CD4-positive, alpha-beta T cell treated with Interferon alpha-2 for 1 hour (primary cell): ENCODE data around the gene LDLRAD4.
A peak's percentile ranks its signal among the peaks of the same experiment; 100 is the strongest.

Experiments
- DNase-seq, 2 donors: peaks; one replicate each; pipeline ENCODE4 v3.0.0-alpha.2; 2020 to 2022

LDLRAD4 gene

GRCh38 chr18:13416208-13416607 lies 197.6 kb downstream of the LDLRAD4 start:
- DNase-seq = no peak

- DNase-seq = no peak
Measured at GRCh38 chr18:13416848-13417247, 198.3 kb downstream of the LDLRAD4 start.

- DNase-seq = no peak
Measured at GRCh38 chr18:13418013-13418710, 199.6 kb downstream of the LDLRAD4 start.

- no peak for DNase-seq
Measured at GRCh38 chr18:13420969-13421686, 202.6 kb downstream of the LDLRAD4 start.

- no peak for DNase-seq
Measured at GRCh38 chr18:13422541-13423147, 204.1 kb downstream of the LDLRAD4 start.

GRCh38 chr18:13423352-13423751 lies 204.8 kb downstream of the LDLRAD4 start:
- DNase-seq = no peak

GRCh38 chr18:13424363-13424762 lies 205.8 kb downstream of the LDLRAD4 start:
- DNase-seq = no peak

GRCh38 chr18:13425357-13426091 lies 207.0 kb downstream of the LDLRAD4 start:
- DNase-seq = no peak

GRCh38 chr18:13427354-13427753 lies 208.8 kb downstream of the LDLRAD4 start:
- no peak for DNase-seq

GRCh38 chr18:13428319-13428718 lies 209.8 kb downstream of the LDLRAD4 start:
- no peak for DNase-seq

GRCh38 chr18:13429016-13429415 lies 210.5 kb downstream of the LDLRAD4 start:
- no peak for DNase-seq

GRCh38 chr18:13429884-13430510 lies 211.4 kb downstream of the LDLRAD4 start:
- no peak for DNase-seq

GRCh38 chr18:13430663-13431062 lies 212.1 kb downstream of the LDLRAD4 start:
- no peak for DNase-seq

GRCh38 chr18:13431886-13432285 lies 213.3 kb downstream of the LDLRAD4 start:
- DNase-seq = no peak

- no peak for DNase-seq
Measured at GRCh38 chr18:13433125-13433524, 214.6 kb downstream of the LDLRAD4 start.

- no peak for DNase-seq
Measured at GRCh38 chr18:13433685-13434084, 215.1 kb downstream of the LDLRAD4 start.

GRCh38 chr18:13434854-13435253 lies 216.3 kb downstream of the LDLRAD4 start:
- no peak for DNase-seq

GRCh38 chr18:13435586-13436333 lies 217.2 kb downstream of the LDLRAD4 start:
- no peak for DNase-seq

GRCh38 chr18:13436576-13436975 lies 218.0 kb downstream of the LDLRAD4 start:
- peak; percentile 17 to 60 for DNase-seq

GRCh38 chr18:13437034-13437433 lies 218.5 kb downstream of the LDLRAD4 start:
- DNase-seq = no peak

- DNase-seq = peak; percentile 59 to 62
Measured at GRCh38 chr18:13437796-13438506, 219.4 kb downstream of the LDLRAD4 start.
